Measurements from ENCODE around the gene ORAI3.

- TF ChIP-seq, protein P1, sequence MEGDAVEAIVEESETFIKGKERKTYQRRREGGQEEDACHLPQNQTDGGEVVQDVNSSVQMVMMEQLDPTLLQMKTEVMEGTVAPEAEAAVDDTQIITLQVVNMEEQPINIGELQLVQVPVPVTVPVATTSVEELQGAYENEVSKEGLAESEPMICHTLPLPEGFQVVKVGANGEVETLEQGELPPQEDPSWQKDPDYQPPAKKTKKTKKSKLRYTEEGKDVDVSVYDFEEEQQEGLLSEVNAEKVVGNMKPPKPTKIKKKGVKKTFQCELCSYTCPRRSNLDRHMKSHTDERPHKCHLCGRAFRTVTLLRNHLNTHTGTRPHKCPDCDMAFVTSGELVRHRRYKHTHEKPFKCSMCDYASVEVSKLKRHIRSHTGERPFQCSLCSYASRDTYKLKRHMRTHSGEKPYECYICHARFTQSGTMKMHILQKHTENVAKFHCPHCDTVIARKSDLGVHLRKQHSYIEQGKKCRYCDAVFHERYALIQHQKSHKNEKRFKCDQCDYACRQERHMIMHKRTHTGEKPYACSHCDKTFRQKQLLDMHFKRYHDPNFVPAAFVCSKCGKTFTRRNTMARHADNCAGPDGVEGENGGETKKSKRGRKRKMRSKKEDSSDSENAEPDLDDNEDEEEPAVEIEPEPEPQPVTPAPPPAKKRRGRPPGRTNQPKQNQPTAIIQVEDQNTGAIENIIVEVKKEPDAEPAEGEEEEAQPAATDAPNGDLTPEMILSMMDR (IDR thresholded peaks at IDR 0.05) = no peak
- no peak for TF ChIP-seq POLR2AphosphoS5 (IDR thresholded peaks at IDR 0.05)
Measured at GRCh38 chr16:30899794-30900193, 49.1 kb upstream of the ORAI3 start.
